ENCODE data around the gene DOCK6. TPM values are rescaled to one million over a fixed set of nuclear protein-coding genes. Genes with fewer than 3 reads are reported as not detected.

DOCK6 gene
- total and polyA plus RNA-seq, 10 of the 15 experiments (the other 5 are each of a cell fraction or from before 2014, with no cell fraction given) = 0.76 to 24.8 (median 4.7) TPM

- no peaks in the 10 kb centered on the region for H4K20me1 ChIP-seq (ENCODE audit: control insufficient read depth, insufficient read depth)
- no peak overlapping the region for H3K4me2 ChIP-seq (ENCODE audit: control insufficient read depth, insufficient read depth)
- H3K27me3 ChIP-seq (replicated peaks in 1 of 2; ENCODE audit: control insufficient read depth in 2 of 2, insufficient read depth in 2 of 2, low read length in 1 of 2) = no peaks in the 10 kb centered on the region
- H2AFZ ChIP-seq (ENCODE audit: control insufficient read depth, low read depth, low read length) = no peak overlapping the region
- BruUV-seq (replicated peaks) = no TSS peak
- H3K27ac ChIP-seq (ENCODE audit: control insufficient read depth, insufficient read depth) = no peak overlapping the region
- SMC1A ChIA-PET (ENCODE audit: uncharacterized antibody, unreplicated experiment) = no interaction called here
- in situ Hi-C loops (cut with MboI) = no loop called here
- 89% methylated on average over 14 of the region's 14 CpGs for WGBS (ENCODE audit: insufficient coverage, insufficient replicate concordance, low lambda C conversion rate, missing lambda C conversion rate)
- DNase-seq (ENCODE audit: low read depth, low spot score) (no peak), FAIRE-seq (no peak), ATAC-seq (no peak)
- peaks cover 0 to 2% of the 10 kb centered on the region in 2 experiments; a peak in 2 of 4 replicates for H3K36me3 ChIP-seq (ENCODE audit: control insufficient read depth in 2 of 2, insufficient read depth in 2 of 2, low read length in 1 of 2)
- H3K4me3 ChIP-seq = no peak overlapping the region
- no peaks in the 10 kb centered on the region for H3K79me2 ChIP-seq (ENCODE audit: control insufficient read depth, insufficient read depth, low read length)
- intact Hi-C loops (cut with micrococcal nuclease; ENCODE audit: unreplicated experiment) = no loop called here
- no peak overlapping the region for H3K9ac ChIP-seq (ENCODE audit: control insufficient read depth, insufficient read depth, low read length)
- no peaks in the 10 kb centered on the region for H3K4me1 ChIP-seq (ENCODE audit: control insufficient read depth, insufficient read depth, low read length)
- TF ChIP-seq MYC (IDR thresholded peaks at IDR 0.05; ENCODE audit: insufficient read depth, insufficient read length, insufficient replicate concordance, low read length, severe bottlenecking) = no peak
- TF ChIP-seq, protein P1, sequence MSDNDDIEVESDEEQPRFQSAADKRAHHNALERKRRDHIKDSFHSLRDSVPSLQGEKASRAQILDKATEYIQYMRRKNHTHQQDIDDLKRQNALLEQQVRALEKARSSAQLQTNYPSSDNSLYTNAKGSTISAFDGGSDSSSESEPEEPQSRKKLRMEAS (IDR thresholded peaks at IDR 0.05; ENCODE audit: low read depth, low read length) = no peak
- no peak for TF ChIP-seq TCF12 (IDR thresholded peaks at IDR 0.05; ENCODE audit: low read depth, low read length)
- TF ChIP-seq HCFC1 (IDR thresholded peaks at IDR 0.05; ENCODE audit: low read length) = no peak
- TF ChIP-seq IRF5 (IDR thresholded peaks at IDR 0.05; ENCODE audit: borderline replicate concordance) = no peak
- RAD21 ChIA-PET (ENCODE audit: unreplicated experiment) = no interaction called here
- POLR2A ChIA-PET = no interaction called here
- CTCF ChIA-PET = no interaction called here
- H3K9me3 ChIP-seq (replicated peaks; ENCODE audit: control insufficient read depth, insufficient read depth, low read length) = no peaks in the 10 kb centered on the region
Observed at GRCh38 chr19:11247934-11248333, 14.4 kb downstream of the DOCK6 start.

DNA sequence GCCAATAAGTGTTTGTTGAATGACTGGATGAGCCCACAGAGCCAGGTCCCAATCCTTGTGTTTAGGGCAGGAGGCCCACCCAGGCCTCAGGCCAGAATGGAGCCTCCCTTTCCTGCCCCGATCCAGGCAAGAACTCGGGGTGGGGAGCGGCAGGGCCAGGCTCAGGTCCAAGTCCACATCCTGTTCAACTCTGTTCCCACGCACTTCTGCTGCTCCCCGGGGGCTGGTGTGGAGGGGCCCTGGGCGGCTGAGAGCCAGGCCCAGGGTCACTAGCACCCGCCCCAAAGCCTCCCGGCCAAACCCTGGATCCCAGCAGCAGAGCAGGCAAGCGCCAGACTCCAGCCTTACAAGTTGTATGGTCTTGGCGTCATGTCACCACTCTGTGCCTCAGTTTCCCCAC, 14.9 kb downstream of the DOCK6 start:
- Histone ChIP-seq H3K4me2 (ENCODE audit: control insufficient read depth, insufficient read depth) (no peak overlapping the region), H4K20me1 (ENCODE audit: control insufficient read depth, insufficient read depth) (no peaks in the 10 kb centered on the region), H3K9ac (ENCODE audit: control insufficient read depth, insufficient read depth, low read length) (no peak overlapping the region), H3K36me3 (ENCODE audit: control insufficient read depth in 2 of 2, insufficient read depth in 2 of 2, low read length in 1 of 2) (peaks cover 0 to 2% of the 10 kb centered on the region in 2 experiments; a peak in 3 of 4 replicates), H3K4me3 (no peak overlapping the region), H3K4me1 (ENCODE audit: control insufficient read depth, insufficient read depth, low read length) (no peaks in the 10 kb centered on the region), H3K9me3 (replicated peaks; ENCODE audit: control insufficient read depth, insufficient read depth, low read length) (no peaks in the 10 kb centered on the region), H3K79me2 (ENCODE audit: control insufficient read depth, insufficient read depth, low read length) (no peaks in the 10 kb centered on the region), H3K27ac (ENCODE audit: control insufficient read depth, insufficient read depth) (no peak overlapping the region), H3K27me3 (replicated peaks in 1 of 2; ENCODE audit: control insufficient read depth in 2 of 2, insufficient read depth in 2 of 2, low read length in 1 of 2) (no peaks in the 10 kb centered on the region), H2AFZ (ENCODE audit: control insufficient read depth, low read depth, low read length) (no peak overlapping the region)
- in situ Hi-C loops (cut with MboI) = no loop called here
- RAD21 ChIA-PET (ENCODE audit: unreplicated experiment) = no interaction called here
- intact Hi-C loops (cut with micrococcal nuclease; ENCODE audit: unreplicated experiment) = no loop called here
- WGBS (ENCODE audit: insufficient coverage, insufficient replicate concordance, low lambda C conversion rate, missing lambda C conversion rate) = 97% methylated on average over 7 of the region's 10 CpGs
- DNase-seq (ENCODE audit: low read depth, low spot score) = no peak
- SMC1A ChIA-PET (ENCODE audit: uncharacterized antibody, unreplicated experiment) = no interaction called here
- ATAC-seq = no peak
- BruUV-seq (replicated peaks) = no TSS peak
- CTCF ChIA-PET = no interaction called here
- POLR2A ChIA-PET = interaction anchor here (0.6 to 0.7 kb wide), 2 partner anchors 208 to 497 kb away, joined by 3 to 4 read pairs; no protein-coding TSS in a partner anchor
- FAIRE-seq = no peak
- TF ChIP-seq ZNF622 (IDR thresholded peaks at IDR 0.05) (no peak), ZNF384 (IDR thresholded peaks at IDR 0.05; ENCODE audit: borderline replicate concordance, low read depth, low read length) (no peak), CUX1 (IDR thresholded peaks at IDR 0.05; ENCODE audit: insufficient replicate concordance, low read depth, low read length) (no peak), POLR2AphosphoS2 (IDR thresholded peaks at IDR 0.05; ENCODE audit: low read depth, low read length) (no peak), JUNB (IDR thresholded peaks at IDR 0.05) (no peak), MXI1 (IDR thresholded peaks at IDR 0.05; ENCODE audit: low read depth, low read length) (no peak), YBX1 (IDR thresholded peaks at IDR 0.05) (no peak)
